OCI-LY3 (cell line): ENCODE measurements around the gene EPS15.

Experiments
- EZH2phosphoT487 ChIP-seq: fragments of 200-600 bp; shearing (Covaris generic); IDR thresholded peaks from 2 replicates; pipeline ENCODE4 v1.6.1; 2018; ENCODE audit warnings: antibody characterized with exemption, mixed run types, low read depth
- TF ChIP-seq, protein P1 (sequence below): fragments of 200-600, 300-600 bp; sonication (generic); IDR thresholded peaks from 2 replicates; pipeline ENCODE4 v1.5.1; 2014; ENCODE audit warnings: antibody characterized with exemption, low read length, low read depth

DNA sequence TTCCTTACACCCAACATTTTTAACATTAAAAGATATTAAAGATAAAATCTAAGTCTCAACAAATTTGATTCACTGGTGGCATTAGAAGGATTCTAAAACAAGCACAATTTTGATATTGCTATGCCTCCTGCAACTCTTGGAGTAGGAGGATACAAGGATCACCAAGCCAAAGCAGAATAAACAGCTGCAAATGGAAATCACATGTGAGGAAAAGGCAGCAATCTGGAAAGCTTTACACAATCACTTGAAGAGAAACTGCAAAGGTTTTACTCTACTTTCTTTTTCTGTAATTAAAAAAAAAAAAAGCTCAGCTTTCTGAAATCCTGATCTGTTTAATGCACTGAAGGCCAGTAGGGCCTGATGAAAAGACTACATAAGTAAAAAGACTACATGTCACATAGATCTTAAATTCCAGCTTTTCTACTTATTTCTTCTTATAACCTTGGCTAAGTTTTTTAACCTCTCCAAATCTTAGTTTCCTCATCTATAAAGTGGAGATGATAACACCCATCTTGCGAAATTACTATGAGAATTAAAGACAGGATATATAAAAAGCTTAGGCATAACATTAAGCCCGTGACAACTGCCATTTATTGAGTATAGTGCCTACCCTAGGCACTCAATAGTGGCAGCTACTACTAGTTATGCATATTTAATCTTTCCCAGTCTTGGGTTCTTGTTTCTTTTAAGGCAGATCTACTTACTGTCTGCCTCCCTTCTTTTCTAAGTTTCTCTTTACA, 73.5 kb downstream of the EPS15 start:
- TF ChIP-seq, protein P1, sequence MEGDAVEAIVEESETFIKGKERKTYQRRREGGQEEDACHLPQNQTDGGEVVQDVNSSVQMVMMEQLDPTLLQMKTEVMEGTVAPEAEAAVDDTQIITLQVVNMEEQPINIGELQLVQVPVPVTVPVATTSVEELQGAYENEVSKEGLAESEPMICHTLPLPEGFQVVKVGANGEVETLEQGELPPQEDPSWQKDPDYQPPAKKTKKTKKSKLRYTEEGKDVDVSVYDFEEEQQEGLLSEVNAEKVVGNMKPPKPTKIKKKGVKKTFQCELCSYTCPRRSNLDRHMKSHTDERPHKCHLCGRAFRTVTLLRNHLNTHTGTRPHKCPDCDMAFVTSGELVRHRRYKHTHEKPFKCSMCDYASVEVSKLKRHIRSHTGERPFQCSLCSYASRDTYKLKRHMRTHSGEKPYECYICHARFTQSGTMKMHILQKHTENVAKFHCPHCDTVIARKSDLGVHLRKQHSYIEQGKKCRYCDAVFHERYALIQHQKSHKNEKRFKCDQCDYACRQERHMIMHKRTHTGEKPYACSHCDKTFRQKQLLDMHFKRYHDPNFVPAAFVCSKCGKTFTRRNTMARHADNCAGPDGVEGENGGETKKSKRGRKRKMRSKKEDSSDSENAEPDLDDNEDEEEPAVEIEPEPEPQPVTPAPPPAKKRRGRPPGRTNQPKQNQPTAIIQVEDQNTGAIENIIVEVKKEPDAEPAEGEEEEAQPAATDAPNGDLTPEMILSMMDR: no peak
- no peak for TF ChIP-seq EZH2phosphoT487
